Thyroid gland (tissue), 4 donors: ENCODE data around the gene TNPO1. TPM values are rescaled to one million over a fixed set of nuclear protein-coding genes. Genes with fewer than 3 reads are reported as not detected.
"Not testable (repeated sequence)": the region's sequence is repeated elsewhere in the genome, so short reads cannot be mapped to it uniquely, and the experiment has no call there.

Source experiments
- DNase-seq, 2 donors: peaks; one replicate each; pipeline ENCODE4 v3.0.0-alpha.2; 2019
- H3K27ac ChIP-seq, 3 donors: fragments of 200-600 bp; sonication (generic); 1 replicate in 2 of 3; 2 replicates in 1 of 3; pipeline ENCODE4 v1.5.1; 2016 to 2019; ENCODE audit warnings: mild to moderate bottlenecking in 1 of 3, moderate library complexity in 1 of 3
- H3K27me3 ChIP-seq: fragments of 200-600 bp; sonication (generic); one replicate; pipeline ENCODE4 v1.5.1; 2019
- H3K36me3 ChIP-seq, 2 donors: fragments of 200-600 bp; sonication (generic); one replicate each; pipeline ENCODE4 v1.5.1; 2016 to 2019
- H3K4me1 ChIP-seq, 2 donors: fragments of 200-600 bp; sonication (generic); one replicate each; pipeline ENCODE4 v1.5.1; 2017 to 2019
- H3K4me3 ChIP-seq, 3 donors: fragments of 200-600 bp; sonication (generic); replicated peaks in 1 of 3; 1 replicate in 2 of 3; 2 replicates in 1 of 3; pipeline ENCODE4 v1.5.1; 2016; ENCODE audit warnings: mild to moderate bottlenecking in 1 of 3
- H3K9me3 ChIP-seq: fragments of 200-600 bp; sonication (generic); one replicate; pipeline ENCODE4 v1.5.1; 2017
- POLR2A ChIP-seq, 2 donors: fragments of 450-650 bp; IDR thresholded peaks; one replicate each; pipeline ENCODE4 v1.6.1; 2017; ENCODE audit warnings: antibody characterized with exemption in 2 of 2, mild to moderate bottlenecking in 2 of 2, moderate library complexity in 1 of 2
- WGBS, 2 donors: methylation state at CpG; one replicate each; pipeline ENCODE4 v1.1.5; 2017; 5-methylcytosine and 5-hydroxymethylcytosine counted together
- intact Hi-C: fragments of 100-400 bp; cut with DNase I; formaldehyde crosslinking; loops from one replicate; pipeline ENCODE4 v1.15.1; 2023
- total RNA-seq, 4 donors: library from RNA; depleted of rRNA; stranded (reverse); fragments of >200 nt; gene quantifications; one replicate each; pipeline ENCODE4 v1.2.3, GENCODE V29; 2016
- TF ChIP-seq, protein P1 (sequence below), 6 experiments: fragments of 200-600 bp in 3 of 6; fragments of 450-650 bp in 3 of 6; sonication (generic) in 3 of 6; IDR thresholded peaks; one replicate each; pipeline ENCODE4 v1.5.1; 2016 to 2019; ENCODE audit warnings: antibody characterized with exemption in 6 of 6, mild to moderate bottlenecking in 2 of 6, inconsistent platforms in 1 of 6, moderate library complexity in 1 of 6

TNPO1 gene
- total RNA-seq, 4 donors from 2014 or later: 122 to 319 (median 206) TPM

DNA sequence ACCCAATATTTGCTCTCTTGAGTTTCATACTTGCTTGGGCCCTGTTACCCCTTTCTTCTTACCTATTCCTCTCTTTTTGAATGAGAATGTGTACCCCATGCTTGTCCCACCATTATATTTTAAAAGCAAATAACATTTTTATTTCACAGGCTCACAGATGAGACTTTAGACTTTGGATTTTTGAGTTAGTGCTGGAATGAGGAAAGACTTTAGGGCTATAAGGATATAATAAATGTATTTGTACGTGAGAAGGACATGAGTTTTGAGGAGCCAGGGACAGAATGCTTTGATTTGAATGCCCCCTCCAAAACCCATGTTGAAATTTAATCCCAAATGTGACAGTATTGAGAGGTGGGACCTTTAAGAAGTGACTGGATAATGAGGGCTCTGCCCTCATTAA is 33.1 kb upstream of the TNPO1 start:
- H3K4me3 ChIP-seq: no peak overlapping the region
- no peaks in the 10 kb centered on the region for H3K36me3 ChIP-seq
- H3K27me3 ChIP-seq: no peaks in the 10 kb centered on the region
- 94% methylated on average over 1 of the region's 1 CpG for WGBS, 2 donors
- no peak for DNase-seq
- peaks cover 5 to 9% of the 10 kb centered on the region in 2 donors for H3K4me1 ChIP-seq
- H3K9me3 ChIP-seq: no peaks in the 10 kb centered on the region
- no peak overlapping the region for H3K27ac ChIP-seq
- intact Hi-C loops: no loop called here
- TF ChIP-seq, protein P1, sequence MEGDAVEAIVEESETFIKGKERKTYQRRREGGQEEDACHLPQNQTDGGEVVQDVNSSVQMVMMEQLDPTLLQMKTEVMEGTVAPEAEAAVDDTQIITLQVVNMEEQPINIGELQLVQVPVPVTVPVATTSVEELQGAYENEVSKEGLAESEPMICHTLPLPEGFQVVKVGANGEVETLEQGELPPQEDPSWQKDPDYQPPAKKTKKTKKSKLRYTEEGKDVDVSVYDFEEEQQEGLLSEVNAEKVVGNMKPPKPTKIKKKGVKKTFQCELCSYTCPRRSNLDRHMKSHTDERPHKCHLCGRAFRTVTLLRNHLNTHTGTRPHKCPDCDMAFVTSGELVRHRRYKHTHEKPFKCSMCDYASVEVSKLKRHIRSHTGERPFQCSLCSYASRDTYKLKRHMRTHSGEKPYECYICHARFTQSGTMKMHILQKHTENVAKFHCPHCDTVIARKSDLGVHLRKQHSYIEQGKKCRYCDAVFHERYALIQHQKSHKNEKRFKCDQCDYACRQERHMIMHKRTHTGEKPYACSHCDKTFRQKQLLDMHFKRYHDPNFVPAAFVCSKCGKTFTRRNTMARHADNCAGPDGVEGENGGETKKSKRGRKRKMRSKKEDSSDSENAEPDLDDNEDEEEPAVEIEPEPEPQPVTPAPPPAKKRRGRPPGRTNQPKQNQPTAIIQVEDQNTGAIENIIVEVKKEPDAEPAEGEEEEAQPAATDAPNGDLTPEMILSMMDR (IDR thresholded peaks at IDR 0.05): no peak
- no peak for TF ChIP-seq POLR2A (IDR thresholded peaks at IDR 0.05)

DNA sequence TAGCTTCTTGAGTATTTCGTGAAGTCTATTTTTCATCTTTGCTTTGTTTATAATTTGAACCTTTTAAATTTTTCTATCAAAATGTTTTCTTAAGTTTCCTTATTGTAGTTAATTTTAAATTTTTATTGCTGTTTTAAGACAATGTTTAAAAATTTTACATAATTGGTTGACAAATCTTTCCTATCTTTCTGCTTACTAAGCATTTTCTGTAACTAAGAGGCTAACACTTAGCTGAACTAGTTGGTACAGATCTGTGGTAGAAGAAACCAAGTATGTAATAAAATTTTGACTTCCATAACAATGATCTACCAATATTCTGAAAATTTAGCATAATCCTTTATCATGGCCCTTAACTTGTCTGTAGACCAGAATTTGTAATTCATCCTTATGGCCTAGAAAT is 32.3 kb upstream of the TNPO1 start:
- Histone ChIP-seq H3K36me3 (no peaks in the 10 kb centered on the region), H3K27me3 (no peaks in the 10 kb centered on the region), H3K4me1 (peaks cover 5 to 9% of the 10 kb centered on the region in 2 donors), H3K9me3 (no peaks in the 10 kb centered on the region), H3K27ac (no peak overlapping the region), H3K4me3 (no peak overlapping the region)
- no peak for TF ChIP-seq POLR2A (IDR thresholded peaks at IDR 0.05)
- intact Hi-C loops: no loop called here
- no peak for DNase-seq
- WGBS, 2 donors: 98 to 100% methylated on average over 1 of the region's 1 CpG

DNA sequence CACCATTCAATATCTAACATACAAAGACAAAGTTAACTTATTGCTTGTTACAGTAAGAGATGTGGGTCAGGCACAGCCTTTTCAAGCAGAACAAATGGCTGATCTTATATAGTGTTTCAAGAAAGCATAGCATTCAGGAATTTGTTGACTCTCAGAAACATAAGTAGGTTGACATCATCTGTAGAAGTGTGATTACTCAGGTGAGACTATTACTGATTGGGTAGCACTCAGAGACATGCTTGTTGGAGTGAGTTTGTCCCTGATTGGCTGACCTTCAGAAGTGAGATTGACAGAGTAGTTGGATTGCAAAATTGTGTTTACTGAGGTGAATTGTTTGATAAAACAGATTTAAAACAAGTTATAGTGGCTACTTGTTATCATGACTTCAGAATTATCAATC is 30.7 kb upstream of the TNPO1 start:
- Histone ChIP-seq H3K36me3 (no peaks in the 10 kb centered on the region), H3K27ac (no peak overlapping the region), H3K4me1 (peaks cover 5 to 16% of the 10 kb centered on the region in 2 donors), H3K9me3 (no peaks in the 10 kb centered on the region), H3K4me3 (no peak overlapping the region), H3K27me3 (no peaks in the 10 kb centered on the region)
- TF ChIP-seq POLR2A (IDR thresholded peaks at IDR 0.05): no peak
- DNase-seq: no peak
- intact Hi-C loops: no loop called here

- Histone ChIP-seq H3K36me3 (no peaks in the 10 kb centered on the region), H3K27ac (no peak overlapping the region), H3K9me3 (no peaks in the 10 kb centered on the region), H3K4me3 (no peak overlapping the region), H3K4me1 (peaks cover 5 to 16% of the 10 kb centered on the region in 2 donors), H3K27me3 (no peaks in the 10 kb centered on the region)
- DNase-seq: no peak
- TF ChIP-seq, protein P1 (IDR thresholded peaks at IDR 0.05): no peak
- TF ChIP-seq POLR2A (IDR thresholded peaks at IDR 0.05): no peak
- intact Hi-C loops: no loop called here
- WGBS, 2 donors: 91 to 92% methylated on average over 4 of the region's 4 CpGs
Observed at GRCh38 chr5:72786676-72787075, 29.8 kb upstream of the TNPO1 start.

- DNase-seq: no peak
- no peaks in the 10 kb centered on the region for H3K36me3 ChIP-seq
- WGBS, 2 donors: 90 to 92% methylated on average over 3 of the region's 3 CpGs
- H3K9me3 ChIP-seq: no peaks in the 10 kb centered on the region
- H3K27me3 ChIP-seq: no peaks in the 10 kb centered on the region
- intact Hi-C loops: no loop called here
- H3K4me3 ChIP-seq: no peak overlapping the region
- TF ChIP-seq, protein P1 (IDR thresholded peaks at IDR 0.05): no peak
- no peak for TF ChIP-seq POLR2A (IDR thresholded peaks at IDR 0.05)
- peaks cover 5 to 16% of the 10 kb centered on the region in 2 donors for H3K4me1 ChIP-seq
- no peak overlapping the region for H3K27ac ChIP-seq
Observed at GRCh38 chr5:72788866-72789505, 27.5 kb upstream of the TNPO1 start.

GRCh38 chr5:72790186-72790585 is 26.3 kb upstream of the TNPO1 start:
- H3K36me3 ChIP-seq: no peaks in the 10 kb centered on the region
- no peak overlapping the region for H3K4me3 ChIP-seq
- 29 to 30% methylated on average over 1 of the region's 1 CpG for WGBS, 2 donors
- no peaks in the 10 kb centered on the region for H3K9me3 ChIP-seq
- intact Hi-C loops: no loop called here
- H3K4me1 ChIP-seq: peaks cover 5 to 14% of the 10 kb centered on the region in 2 donors
- no peak for TF ChIP-seq POLR2A (IDR thresholded peaks at IDR 0.05)
- TF ChIP-seq, protein P1 (IDR thresholded peaks at IDR 0.05): no peak
- no peaks in the 10 kb centered on the region for H3K27me3 ChIP-seq
- peak overlapping the region in 1 of 3 donors; percentile 22 for H3K27ac ChIP-seq
- no peak for DNase-seq

DNA sequence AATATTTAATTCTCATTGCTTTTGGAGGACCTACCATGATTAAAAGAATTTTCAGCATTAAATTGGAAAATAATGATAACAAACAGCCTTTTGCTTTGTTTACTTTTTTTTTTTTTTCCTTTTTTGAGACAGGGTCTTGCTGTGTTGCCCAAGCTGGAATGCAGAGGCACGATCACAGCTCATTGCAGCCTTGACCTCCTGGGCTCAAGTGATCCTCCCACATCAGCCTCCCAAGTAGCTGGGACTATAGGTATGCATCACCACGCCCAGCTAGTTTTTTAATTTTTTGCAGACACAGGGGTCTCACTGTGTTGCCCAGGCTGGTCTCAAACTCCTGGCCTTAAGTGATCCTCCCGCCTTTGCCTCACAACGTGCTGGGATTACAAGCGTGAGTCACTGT is 23.8 kb upstream of the TNPO1 start:
- H3K27ac ChIP-seq, H3K4me1 ChIP-seq, intact Hi-C loops, H3K27me3 ChIP-seq, DNase-seq, H3K9me3 ChIP-seq, H3K36me3 ChIP-seq, H3K4me3 ChIP-seq: not testable (repeated sequence)
- WGBS, 2 donors: 91 to 96% methylated on average over 5 of the region's 5 CpGs
